ENCODE data around the gene OVCH2. TPM values are rescaled to one million over a fixed set of nuclear protein-coding genes. Genes with fewer than 3 reads are reported as not detected.

Gene OVCH2, protein sequence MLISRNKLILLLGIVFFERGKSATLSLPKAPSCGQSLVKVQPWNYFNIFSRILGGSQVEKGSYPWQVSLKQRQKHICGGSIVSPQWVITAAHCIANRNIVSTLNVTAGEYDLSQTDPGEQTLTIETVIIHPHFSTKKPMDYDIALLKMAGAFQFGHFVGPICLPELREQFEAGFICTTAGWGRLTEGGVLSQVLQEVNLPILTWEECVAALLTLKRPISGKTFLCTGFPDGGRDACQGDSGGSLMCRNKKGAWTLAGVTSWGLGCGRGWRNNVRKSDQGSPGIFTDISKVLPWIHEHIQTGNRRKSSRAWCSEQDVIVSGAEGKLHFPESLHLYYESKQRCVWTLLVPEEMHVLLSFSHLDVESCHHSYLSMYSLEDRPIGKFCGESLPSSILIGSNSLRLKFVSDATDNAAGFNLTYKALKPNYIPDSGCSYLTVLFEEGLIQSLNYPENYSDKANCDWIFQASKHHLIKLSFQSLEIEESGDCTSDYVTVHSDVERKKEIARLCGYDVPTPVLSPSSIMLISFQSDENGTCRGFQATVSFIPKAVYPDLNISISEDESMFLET
- total RNA-seq, result not detected in 2 replicates

DNA sequence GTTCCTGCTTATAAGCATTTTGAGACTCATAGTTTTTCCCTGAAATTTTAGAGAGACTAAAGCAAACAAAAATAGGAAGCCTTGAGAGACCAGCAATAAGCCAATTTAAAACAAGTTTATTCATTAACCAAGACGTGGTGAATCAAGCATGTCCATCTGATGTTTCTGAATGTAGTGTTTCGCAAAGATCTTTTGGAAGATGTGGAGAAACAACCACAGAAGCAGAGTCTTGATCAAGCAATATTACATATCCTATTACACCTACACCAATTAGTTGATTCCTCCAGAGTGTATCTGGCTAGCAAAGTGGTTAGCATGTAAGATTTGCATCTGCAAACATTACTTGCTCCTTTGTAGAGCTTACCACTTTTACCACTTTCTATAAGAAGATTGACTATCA lies at the start of gene OVCH2:
OVCH2 (minus strand) TSS at position 101 of the 400 bp plus-strand sequence; CDS start at position 18, 83 bp downstream.

DNA sequence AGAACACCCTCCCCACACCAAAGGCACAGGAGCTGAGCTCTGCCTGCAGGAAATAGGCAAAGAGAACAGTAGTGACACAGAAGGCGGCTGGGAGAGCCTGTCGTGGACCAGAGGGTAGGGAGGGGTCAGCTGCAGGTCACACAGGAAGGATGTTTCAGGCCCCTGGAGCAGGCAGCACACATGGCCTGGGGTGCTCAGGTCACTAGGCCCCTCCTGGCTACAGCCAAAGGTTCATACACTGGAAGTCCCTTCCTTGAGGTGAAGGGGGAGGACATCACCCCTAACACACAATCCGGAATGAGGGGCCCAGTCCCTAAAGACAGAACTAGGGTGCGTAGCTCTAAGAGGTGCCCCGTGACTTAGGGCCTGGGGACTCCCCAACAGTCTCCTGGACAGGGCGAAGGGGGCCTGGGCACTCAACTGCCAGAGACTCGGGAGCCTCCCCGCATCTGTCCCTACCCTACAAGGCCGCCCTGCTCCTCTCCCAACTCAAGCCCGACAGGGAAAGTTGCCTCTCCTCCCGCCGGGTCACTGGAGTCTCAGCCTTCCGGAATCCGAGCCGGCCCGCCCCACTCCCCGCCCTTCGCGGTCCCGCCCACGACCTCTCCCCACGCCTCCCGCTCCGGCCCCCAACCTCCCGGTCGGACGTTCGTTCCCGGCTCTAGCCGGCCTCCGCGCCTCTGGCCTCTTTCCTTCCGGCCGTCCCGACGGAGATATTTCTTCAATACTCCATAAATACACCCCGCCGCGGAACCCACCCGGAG lies 33.1 kb downstream of the OVCH2 start, which contains the start of gene CYB5R2:
CYB5R2 (minus strand) TSS at position 541 of the 764 bp plus-strand sequence. CDS start 675 bp downstream, outside the sequence.

Other genes starting within 250 kb of the OVCH2 start
- 5.9 and 10.7 TPM in 2 replicates for gene OLFML1, start 221.0 kb downstream of the OVCH2 start, total RNA-seq
- 13.8 and 20.3 TPM in 2 replicates for gene PPFIBP2, start 192.5 kb downstream of the OVCH2 start, total RNA-seq
- gene CYB5R2, start 33.0 kb downstream of the OVCH2 start, total RNA-seq, result 3.4 and 11.5 TPM in 2 replicates
- gene OR5P2, start 90.5 kb upstream of the OVCH2 start, total RNA-seq, result not detected in 2 replicates
- not detected in 2 replicates for gene OR5P3, start 124.4 kb upstream of the OVCH2 start, total RNA-seq
- gene OR10A6, start 224.8 kb upstream of the OVCH2 start, total RNA-seq, result under 0.01 TPM in 2 replicates
- not detected in 2 replicates for gene OR10A3, start 235.2 kb upstream of the OVCH2 start, total RNA-seq